Right lobe of liver (tissue), 6 donors: ENCODE measurements around the gene ADAM30. TPM values are rescaled to one million over a fixed set of nuclear protein-coding genes. Genes with fewer than 3 reads are reported as not detected.

ENCODE experiments used
- ATAC-seq, 4 donors: fragments of 200-7000 bp; cut with Tn5 transposase; one replicate each; pipeline ENCODE4 v1.9.1; 2020; ENCODE audit warnings: mild to moderate bottlenecking in 4 of 4, moderate library complexity in 4 of 4
- DNase-seq, 3 donors: peaks; one replicate each; pipeline ENCODE4 v3.0.0-alpha.2; 2020
- H3K27ac ChIP-seq, 3 donors: fragments of 200-600 bp; one replicate each; pipeline ENCODE4 v1.8.0; 2022
- H3K27me3 ChIP-seq, 2 donors: fragments of 200-600 bp; one replicate each; pipeline ENCODE4 v1.8.0; 2022
- H3K36me3 ChIP-seq, 4 donors: fragments of 200-600 bp; sonication (generic) in 1 of 4; one replicate each; pipeline versions ENCODE4 v1.5.1 to v1.8.0; 2017 to 2022; ENCODE audit warnings: control low read depth in 1 of 4
- H3K4me1 ChIP-seq, 4 donors: fragments of 200-600 bp; sonication (generic) in 1 of 4; one replicate each; pipeline versions ENCODE4 v1.5.1 to v1.8.0; 2017 to 2022; ENCODE audit warnings: control low read depth in 1 of 4
- H3K4me3 ChIP-seq, 3 donors: fragments of 200-600 bp; one replicate each; pipeline ENCODE4 v1.8.0; 2022
- H3K9me3 ChIP-seq, 4 donors: fragments of 200-600 bp; sonication (generic) in 1 of 4; one replicate each; pipeline versions ENCODE4 v1.5.1 to v1.8.0; 2017 to 2022; ENCODE audit warnings: control low read depth in 1 of 4
- POLR2A ChIP-seq: fragments of 450-650 bp; IDR thresholded peaks from one replicate; pipeline ENCODE4 v1.6.1; 2017; ENCODE audit warnings: antibody characterized with exemption, mild to moderate bottlenecking
- WGBS: methylation state at CpG from one replicate; pipeline ENCODE4 v1.1.6; 2018; ENCODE audit warnings: low coverage, low lambda C conversion rate; ENCODE audit not compliant: insufficient coverage; ENCODE audit errors: missing lambda C conversion rate; 5-methylcytosine and 5-hydroxymethylcytosine counted together
- intact Hi-C, 2 donors: fragments of 100-400 bp; cut with DNase I; formaldehyde crosslinking; loops; one replicate each; pipeline versions ENCODE4 v1.11.2 to v1.14.1; 2022
- total RNA-seq, 6 experiments: library from RNA; depleted of rRNA in 2 of 6; stranded (reverse); fragments of >200 nt in 2 of 6; fragmentation: NEBNext Ultra II Directional in 3 of 6; extraction: Animal tissue kit (Norgen Biotek cat#: 25700) in 3 of 6; gene quantifications; one replicate each; pipeline versions ENCODE4 v1.1.0 to v1.2.4, GENCODE V29; 2016 to 2023
- TF ChIP-seq, protein P1 (sequence below), 4 donors: fragments of 200-600 bp in 3 of 4; fragments of 450-650 bp in 1 of 4; IDR thresholded peaks; one replicate each; pipeline versions ENCODE4 v1.5.1 to v1.8.0; 2016 to 2022; ENCODE audit warnings: antibody characterized with exemption in 4 of 4, mild to moderate bottlenecking in 2 of 4
- donor health status: DM: no; HTN: yes; CAD: no.
- donor health status: DM: no; HTN: no; CAD: no.
- donor health status: DM: no; HTN: no; CAD: no.
- donor health status: DM: no; HTN: yes; CAD: no.
- donor health status: DM: no; HTN: yes; CAD: no.

The ADAM30 gene
- total RNA-seq, 6 experiments from 2014 or later = not detected

DNA sequence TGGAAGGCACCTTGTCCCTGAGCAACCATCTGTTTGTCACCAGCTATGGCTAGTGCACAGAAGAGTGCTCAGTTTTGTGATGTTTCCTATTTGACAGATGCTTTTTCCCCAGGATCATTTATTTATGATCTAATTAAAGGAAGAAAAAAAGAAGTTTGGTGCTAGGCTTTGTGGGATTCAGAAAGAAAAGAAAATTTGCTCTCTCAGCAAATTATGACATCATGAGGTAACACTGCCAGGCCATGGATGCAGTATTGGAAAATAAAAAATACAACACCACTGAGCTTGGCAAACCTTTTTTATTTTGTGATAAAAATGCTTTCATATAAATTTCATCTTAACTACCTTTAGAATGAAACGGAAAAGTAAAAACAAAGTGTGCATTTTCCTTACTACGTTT lies 15.5 kb upstream of the ADAM30 start:
- TF ChIP-seq, protein P1, sequence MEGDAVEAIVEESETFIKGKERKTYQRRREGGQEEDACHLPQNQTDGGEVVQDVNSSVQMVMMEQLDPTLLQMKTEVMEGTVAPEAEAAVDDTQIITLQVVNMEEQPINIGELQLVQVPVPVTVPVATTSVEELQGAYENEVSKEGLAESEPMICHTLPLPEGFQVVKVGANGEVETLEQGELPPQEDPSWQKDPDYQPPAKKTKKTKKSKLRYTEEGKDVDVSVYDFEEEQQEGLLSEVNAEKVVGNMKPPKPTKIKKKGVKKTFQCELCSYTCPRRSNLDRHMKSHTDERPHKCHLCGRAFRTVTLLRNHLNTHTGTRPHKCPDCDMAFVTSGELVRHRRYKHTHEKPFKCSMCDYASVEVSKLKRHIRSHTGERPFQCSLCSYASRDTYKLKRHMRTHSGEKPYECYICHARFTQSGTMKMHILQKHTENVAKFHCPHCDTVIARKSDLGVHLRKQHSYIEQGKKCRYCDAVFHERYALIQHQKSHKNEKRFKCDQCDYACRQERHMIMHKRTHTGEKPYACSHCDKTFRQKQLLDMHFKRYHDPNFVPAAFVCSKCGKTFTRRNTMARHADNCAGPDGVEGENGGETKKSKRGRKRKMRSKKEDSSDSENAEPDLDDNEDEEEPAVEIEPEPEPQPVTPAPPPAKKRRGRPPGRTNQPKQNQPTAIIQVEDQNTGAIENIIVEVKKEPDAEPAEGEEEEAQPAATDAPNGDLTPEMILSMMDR (IDR thresholded peaks at IDR 0.05) = no peak
- TF ChIP-seq POLR2A = no peak
- Histone ChIP-seq H3K36me3 (peaks cover 0 to 31% (median 25%) of the 10 kb centered on the region in 4 donors), H3K4me1 (peaks cover 0 to 11% (median 0%) of the 10 kb centered on the region in 4 donors), H3K27me3 (no peaks in the 10 kb centered on the region), H3K9me3 (no peaks in the 10 kb centered on the region), H3K27ac (no peak overlapping the region), H3K4me3 (no peak overlapping the region)
- 91% methylated on average over 2 of the region's 2 CpGs for WGBS
- no peak for DNase-seq
- ATAC-seq = no peak
- intact Hi-C loops = no loop called here

DNA sequence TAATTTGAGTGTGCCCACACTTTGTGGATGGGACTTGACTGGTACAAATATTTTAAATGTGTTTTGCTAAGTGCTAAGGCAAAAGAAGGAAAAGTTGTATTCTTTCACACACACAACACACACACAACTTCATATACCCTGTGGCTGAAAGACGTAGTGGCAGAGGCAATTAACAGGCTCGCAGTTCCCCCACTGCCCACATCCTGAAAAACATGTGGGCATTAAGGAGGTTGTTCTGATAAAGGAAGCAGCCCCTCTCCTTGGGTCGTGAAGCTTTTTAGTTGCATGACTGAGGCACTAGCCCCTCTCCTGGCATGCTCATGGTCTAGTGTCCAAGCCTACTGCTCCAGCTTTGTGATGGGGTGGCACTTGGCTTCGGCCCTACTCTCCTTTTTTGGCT lies 14.3 kb upstream of the ADAM30 start:
- Histone ChIP-seq H3K4me3 (no peak overlapping the region), H3K27ac (no peak overlapping the region), H3K9me3 (no peaks in the 10 kb centered on the region), H3K27me3 (no peaks in the 10 kb centered on the region), H3K4me1 (peaks cover 0 to 14% (median 0%) of the 10 kb centered on the region in 4 donors), H3K36me3 (peaks cover 0 to 20% (median 15%) of the 10 kb centered on the region in 4 donors)
- intact Hi-C loops = no loop called here
- 69% methylated on average over 3 of the region's 4 CpGs for WGBS
- TF ChIP-seq, protein P1 (IDR thresholded peaks at IDR 0.05) = no peak
- no peak for TF ChIP-seq POLR2A
- ATAC-seq (no peak), DNase-seq (no peak)

- Histone ChIP-seq H3K4me3 (no peak overlapping the region), H3K36me3 (peaks cover 0 to 14% (median 10%) of the 10 kb centered on the region in 4 donors), H3K27me3 (no peaks in the 10 kb centered on the region), H3K9me3 (no peaks in the 10 kb centered on the region), H3K27ac (no peak overlapping the region), H3K4me1 (peaks cover 0 to 14% (median 0%) of the 10 kb centered on the region in 4 donors)
- intact Hi-C loops = no loop called here
- TF ChIP-seq, protein P1 (IDR thresholded peaks at IDR 0.05) = no peak
- no peak for TF ChIP-seq POLR2A
- ATAC-seq (no peak), DNase-seq (no peak)
- WGBS = 78% methylated on average over 8 of the region's 9 CpGs
Measured at GRCh38 chr1:119909890-119910596, 13.7 kb upstream of the ADAM30 start.

- no peaks in the 10 kb centered on the region for H3K9me3 ChIP-seq
- H3K36me3 ChIP-seq = peaks cover 0 to 2% (median 0%) of the 10 kb centered on the region in 4 donors
- H3K27me3 ChIP-seq = no peaks in the 10 kb centered on the region
- 77% methylated on average over 3 of the region's 3 CpGs for WGBS
- peaks cover 0 to 14% (median 0%) of the 10 kb centered on the region in 4 donors for H3K4me1 ChIP-seq
- DNase-seq (no peak), ATAC-seq (no peak)
- TF ChIP-seq POLR2A = no peak
- TF ChIP-seq, protein P1 (IDR thresholded peaks at IDR 0.05) = no peak
- no peak overlapping the region for H3K4me3 ChIP-seq
- intact Hi-C loops = no loop called here
- no peak overlapping the region for H3K27ac ChIP-seq
Measured at GRCh38 chr1:119908661-119909060, 12.3 kb upstream of the ADAM30 start.
